GM21737 (cell line): Measurements from ENCODE around the gene GOSR1.
"Not testable (repeated sequence)": the region's sequence is repeated elsewhere in the genome, so short reads cannot be mapped to it uniquely, and the experiment has no call there.

Source experiments
- ATAC-seq: cut with Tn5 transposase; IDR thresholded peaks from one replicate; pipeline ENCODE4 v1.9.1; 2021; ENCODE audit warnings: mild to moderate bottlenecking, moderate library complexity; ENCODE audit not compliant: unreplicated experiment

GOSR1 gene

GRCh38 chr17:30573603-30574175 is 96.5 kb downstream of the GOSR1 start:
- no peak for ATAC-seq

GRCh38 chr17:30574309-30574708 is 97.1 kb downstream of the GOSR1 start:
- not testable (repeated sequence) for ATAC-seq

GRCh38 chr17:30574806-30575205 is 97.6 kb downstream of the GOSR1 start:
- ATAC-seq, result not testable (repeated sequence)

GRCh38 chr17:30575648-30576325 is 98.6 kb downstream of the GOSR1 start:
- not testable (repeated sequence) for ATAC-seq

- ATAC-seq, result no peak
Measured at GRCh38 chr17:30576326-30576861, 99.2 kb downstream of the GOSR1 start.
